ENCODE results near the gene ABCA13. TPM values are rescaled to one million over a fixed set of nuclear protein-coding genes. Genes with fewer than 3 reads are reported as not detected.

ABCA13 gene
- total and polyA plus RNA-seq, 2 of the 4 experiments (the other 2 are of a cell fraction): under 0.01 to 0.07 TPM

DNA sequence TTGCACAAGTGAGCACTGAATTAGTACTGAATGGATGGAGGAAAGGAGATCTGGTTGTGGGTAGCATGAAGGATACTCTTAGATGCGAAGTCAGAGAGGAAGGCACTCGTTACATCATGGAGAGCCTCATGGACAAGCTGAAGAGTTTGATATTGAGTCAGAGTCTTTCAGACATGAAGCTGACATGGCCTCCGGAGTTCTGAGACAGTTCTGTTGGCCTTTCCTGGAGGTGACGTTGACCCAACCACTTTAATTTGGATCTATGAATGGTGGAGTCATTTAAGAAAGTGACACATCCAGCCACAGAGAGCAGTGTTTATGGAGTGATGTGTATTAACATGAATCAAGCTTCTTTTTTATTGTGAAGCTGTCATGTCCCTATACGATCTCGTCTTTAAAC, 466.8 kb downstream of the ABCA13 start:
- TF ChIP-seq, protein P1, sequence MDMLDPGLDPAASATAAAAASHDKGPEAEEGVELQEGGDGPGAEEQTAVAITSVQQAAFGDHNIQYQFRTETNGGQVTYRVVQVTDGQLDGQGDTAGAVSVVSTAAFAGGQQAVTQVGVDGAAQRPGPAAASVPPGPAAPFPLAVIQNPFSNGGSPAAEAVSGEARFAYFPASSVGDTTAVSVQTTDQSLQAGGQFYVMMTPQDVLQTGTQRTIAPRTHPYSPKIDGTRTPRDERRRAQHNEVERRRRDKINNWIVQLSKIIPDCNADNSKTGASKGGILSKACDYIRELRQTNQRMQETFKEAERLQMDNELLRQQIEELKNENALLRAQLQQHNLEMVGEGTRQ (IDR thresholded peaks at IDR 0.05; ENCODE audit: low read depth, low read length): no peak
- no peak for TF ChIP-seq SMC3 (IDR thresholded peaks at IDR 0.05; ENCODE audit: low read depth, low read length)
- TF ChIP-seq BHLHE40 (IDR thresholded peaks at IDR 0.05; ENCODE audit: low read depth, low read length): no peak
- TF ChIP-seq MAFK (IDR thresholded peaks at IDR 0.05; ENCODE audit: low read depth, low read length): no peak
- TF ChIP-seq CTCF (conservative IDR thresholded peaks at IDR 0.05; ENCODE audit: low read depth, low read length): no peak
- TF ChIP-seq POLR2A (IDR thresholded peaks at IDR 0.05; ENCODE audit: low read depth, low read length): no peak
- TF ChIP-seq MXI1 (IDR thresholded peaks at IDR 0.05; ENCODE audit: borderline replicate concordance, low read depth, low read length): no peak
- no peak for TF ChIP-seq CEBPB (IDR thresholded peaks at IDR 0.05; ENCODE audit: low read depth, low read length)
- TF ChIP-seq RAD21 (IDR thresholded peaks at IDR 0.05; ENCODE audit: low read length): no peak
- TF ChIP-seq ELK1 (IDR thresholded peaks at IDR 0.05; ENCODE audit: borderline replicate concordance, low read depth, low read length): no peak
- no peaks in the 10 kb centered on the region for H3K36me3 ChIP-seq (ENCODE audit: control insufficient read depth, insufficient read depth, low read length)
- peaks cover 7% of the 10 kb centered on the region; the same call in 1 of the 2 replicates for H3K9me3 ChIP-seq (ENCODE audit: control insufficient read depth, insufficient read depth, low read length)
- no peaks in the 10 kb centered on the region for H3K79me1 ChIP-seq (ENCODE audit: low read depth in 1 of 2, low read length in 2 of 2)
- no peak overlapping the region for H3K18ac ChIP-seq (ENCODE audit: low read depth, low read length)
- ChIA-PET POLR2A (ENCODE audit: unreplicated experiment) (no interaction called here), CTCF (no interaction called here)
- no peaks in the 10 kb centered on the region for H3K4me1 ChIP-seq (ENCODE audit: control insufficient read depth, insufficient read depth, low read length)
- no peaks in the 10 kb centered on the region for H3K27me3 ChIP-seq (ENCODE audit: control insufficient read depth, insufficient read depth, low read length)
- 20% methylated on average over 1 of the region's 6 CpGs; no CpG with 5 or more reads in 1 of the 2 experiments for WGBS, 2 experiments (ENCODE audit: extremely low coverage in 2 of 2, insufficient read length in 1 of 2)
- no peak overlapping the region for H3K4me3 ChIP-seq (ENCODE audit: insufficient read depth, low read depth, low read length)
- H2BK15ac ChIP-seq (ENCODE audit: low read depth, low read length): no peak overlapping the region
- intact Hi-C loops (cut with micrococcal nuclease) (no loop called here), dilution Hi-C loops (cut with HindIII; ENCODE audit: low sequenced_read_pairs, unreplicated experiment) (no loop called here), in situ Hi-C loops (cut with MboI; ENCODE audit: low sequenced_read_pairs) (no loop called here)
- H3K9me1 ChIP-seq (ENCODE audit: insufficient read depth, low read length): no peaks in the 10 kb centered on the region
- H3K4me2 ChIP-seq (ENCODE audit: low read depth, low read length): no peak overlapping the region
- H3K56ac ChIP-seq (ENCODE audit: extremely low read depth, insufficient read depth, low read length): no peak overlapping the region; the same call in 1 of the 2 replicates
- DNase-seq: no peak
- H2BK120ac ChIP-seq (ENCODE audit: low read depth, low read length): no peak overlapping the region
- BruUV-seq (replicated peaks): no TSS peak
- no peak overlapping the region for H3K23ac ChIP-seq (ENCODE audit: low read depth, low read length)
- no peak overlapping the region for H3K14ac ChIP-seq (replicated peaks; ENCODE audit: low read depth, low read length)
- no peak overlapping the region for H3K9ac ChIP-seq (ENCODE audit: low read depth, low read length)
- no peak overlapping the region for H2AK9ac ChIP-seq (replicated peaks; ENCODE audit: low read depth, low read length, poor library complexity)
- no peaks in the 10 kb centered on the region for H4K20me1 ChIP-seq (ENCODE audit: insufficient read depth, low read length)
- H4K5ac ChIP-seq (ENCODE audit: low read depth, low read length): no peak overlapping the region
- H4K91ac ChIP-seq (ENCODE audit: insufficient read depth, low read depth, low read length): no peak overlapping the region
- H4K8ac ChIP-seq (ENCODE audit: low read depth in 2 of 2, low read length in 2 of 2): no peak overlapping the region
- H2AFZ ChIP-seq (replicated peaks; ENCODE audit: low read length, poor library complexity): no peak overlapping the region
- no peak for ATAC-seq (ENCODE audit: low read depth)
- H2AK5ac ChIP-seq (ENCODE audit: low read depth, low read length): no peak overlapping the region
- no peak overlapping the region for H2BK20ac ChIP-seq (ENCODE audit: low read depth, low read length)
- H3K4ac ChIP-seq (ENCODE audit: low read depth, low read length): no peak overlapping the region
- no peak overlapping the region for H2BK5ac ChIP-seq (ENCODE audit: low read depth, low read length, poor library complexity, severe bottlenecking)
- no peak overlapping the region for H3K27ac ChIP-seq (ENCODE audit: insufficient read depth, low read length)
